Colonic mucosa (tissue), 4 donors: ENCODE data around the gene UBR2. TPM values are rescaled to one million over a fixed set of nuclear protein-coding genes. Genes with fewer than 3 reads are reported as not detected.
"Not testable (repeated sequence)": the region's sequence is repeated elsewhere in the genome, so short reads cannot be mapped to it uniquely, and the experiment has no call there.

Experiments used
- DNase-seq: peaks from one replicate; pipeline ENCODE4 v3.0.0-alpha.2; 2020
- H3K27ac ChIP-seq: fragments of 200-600 bp; one replicate; pipeline ENCODE4 v1.8.0; 2021
- H3K27me3 ChIP-seq: fragments of 200-600 bp; one replicate; pipeline ENCODE4 v1.8.0; 2021
- H3K36me3 ChIP-seq: fragments of 200-600 bp; one replicate; pipeline ENCODE4 v1.8.0; 2021
- H3K4me1 ChIP-seq: fragments of 200-600 bp; one replicate; pipeline ENCODE4 v1.8.0; 2021; ENCODE audit warnings: mild to moderate bottlenecking
- H3K4me3 ChIP-seq: fragments of 200-600 bp; one replicate; pipeline ENCODE4 v1.8.0; 2021
- H3K9ac ChIP-seq, 2 donors: one replicate each; pipeline ENCODE4 v1.7.0; 2013; ENCODE audit warnings: control low read depth in 2 of 2, low read depth in 2 of 2, low read length in 2 of 2
- H3K9me3 ChIP-seq: fragments of 200-600 bp; one replicate; pipeline ENCODE4 v1.8.0; 2021
- CTCF ChIP-seq: fragments of 200-600 bp; IDR thresholded peaks from one replicate; pipeline ENCODE4 v1.8.0; 2022; ENCODE audit warnings: antibody characterized with exemption, mild to moderate bottlenecking
- intact Hi-C: fragments of 100-400 bp; cut with DNase I; formaldehyde crosslinking; loops from one replicate; pipeline ENCODE4 v1.14.1; 2022
- total RNA-seq, 2 donors: library from RNA; stranded (reverse); fragmentation: NEBNext Ultra II Directional in 1 of 2; extraction: Animal tissue kit (Norgen Biotek cat#: 25700) in 1 of 2; gene quantifications; one replicate each; pipeline ENCODE4 v1.2.1, GENCODE V29; 2021
- donor health status: healthy.
- donor health status: DM: no; HTN: no; CAD: no.
- donor health status: DM: no; HTN: no; CAD: no.

Gene UBR2
- total RNA-seq, 2 donors from 2014 or later = 33.0 to 42.3 TPM

GRCh38 chr6:42726026-42726425 is 162.2 kb downstream of the UBR2 start:
- H3K27me3 ChIP-seq = no peaks in the 10 kb centered on the region
- H3K9ac ChIP-seq = no peak overlapping the region
- no peaks in the 10 kb centered on the region for H3K9me3 ChIP-seq
- no peak overlapping the region for H3K4me3 ChIP-seq
- DNase-seq = no peak
- TF ChIP-seq CTCF = no peak
- H3K4me1 ChIP-seq = no peaks in the 10 kb centered on the region
- intact Hi-C loops = loop anchor here (5.0 kb wide), 1 partner anchor 64 kb away; no protein-coding TSS in a partner anchor
- H3K36me3 ChIP-seq = no peaks in the 10 kb centered on the region
- no peak overlapping the region for H3K27ac ChIP-seq

- peak; percentile 90 for TF ChIP-seq CTCF
- intact Hi-C loops = loop anchor here (5.0 kb wide), 1 partner anchor 64 kb away; no protein-coding TSS in a partner anchor
Measured at GRCh38 chr6:42726485-42727086, 162.8 kb downstream of the UBR2 start.

GRCh38 chr6:42727087-42727611 is 163.3 kb downstream of the UBR2 start:
- H3K27ac ChIP-seq = peak overlapping the region; percentile 43
- H3K4me1 ChIP-seq = no peaks in the 10 kb centered on the region
- intact Hi-C loops = loop anchor here (5.0 kb wide), 1 partner anchor 65 kb away; no protein-coding TSS in a partner anchor
- H3K36me3 ChIP-seq = no peaks in the 10 kb centered on the region
- H3K9me3 ChIP-seq = no peaks in the 10 kb centered on the region
- peak overlapping the region; percentile 59 to 72 for H3K9ac ChIP-seq
- no peaks in the 10 kb centered on the region for H3K27me3 ChIP-seq
- H3K4me3 ChIP-seq = peak overlapping the region; percentile 49
- no peak for TF ChIP-seq CTCF
- peak; percentile 40 for DNase-seq

More at GRCh38 chr6:42726485-42727086, 162.8 kb downstream of the UBR2 start:
- no peaks in the 10 kb centered on the region for H3K27me3 ChIP-seq
- peak overlapping the region; percentile 43 for H3K27ac ChIP-seq
- H3K9ac ChIP-seq = peak overlapping the region; percentile 59 to 72
- H3K9me3 ChIP-seq = no peaks in the 10 kb centered on the region
- no peaks in the 10 kb centered on the region for H3K36me3 ChIP-seq
- H3K4me1 ChIP-seq = no peaks in the 10 kb centered on the region
- peak overlapping the region; percentile 49 for H3K4me3 ChIP-seq
- DNase-seq = peak; percentile 81

GRCh38 chr6:42727627-42728026 is 163.8 kb downstream of the UBR2 start:
- TF ChIP-seq CTCF = no peak
- peak overlapping the region; percentile 59 to 72 for H3K9ac ChIP-seq
- H3K4me3 ChIP-seq = peak overlapping the region; percentile 49
- no peaks in the 10 kb centered on the region for H3K36me3 ChIP-seq
- peak overlapping the region; percentile 43 for H3K27ac ChIP-seq
- H3K4me1 ChIP-seq = no peaks in the 10 kb centered on the region
- intact Hi-C loops = loop anchor here (5.0 kb wide), 1 partner anchor 65 kb away; no protein-coding TSS in a partner anchor
- H3K27me3 ChIP-seq = no peaks in the 10 kb centered on the region
- peak; percentile 26 for DNase-seq
- no peaks in the 10 kb centered on the region for H3K9me3 ChIP-seq

GRCh38 chr6:42729731-42730130 is 165.9 kb downstream of the UBR2 start:
- intact Hi-C loops = loop anchor here (5.0 kb wide), 1 partner anchor 67 kb away; no protein-coding TSS in a partner anchor
- H3K36me3 ChIP-seq = no peaks in the 10 kb centered on the region
- no peak overlapping the region for H3K27ac ChIP-seq
- no peaks in the 10 kb centered on the region for H3K9me3 ChIP-seq
- H3K27me3 ChIP-seq = no peaks in the 10 kb centered on the region
- TF ChIP-seq CTCF = no peak
- no peaks in the 10 kb centered on the region for H3K4me1 ChIP-seq
- H3K4me3 ChIP-seq = no peak overlapping the region
- DNase-seq = no peak
- H3K9ac ChIP-seq = no peak overlapping the region

GRCh38 chr6:42733867-42734481 is 170.1 kb downstream of the UBR2 start:
- DNase-seq, H3K4me1 ChIP-seq, H3K27ac ChIP-seq, H3K9ac ChIP-seq, intact Hi-C loops, H3K4me3 ChIP-seq, H3K9me3 ChIP-seq, H3K36me3 ChIP-seq, H3K27me3 ChIP-seq: not testable (repeated sequence)
